Dedifferentiated amniotic fluid mesenchymal stem cell (primary cell): ENCODE measurements around the gene SMOC2.

Experiments used
- DNase-seq: peaks from one replicate; pipeline ENCODE4 v3.0.0-alpha.2; 2016; ENCODE audit errors: extremely low spot score

Gene SMOC2

GRCh38 chr6:168442646-168443045, 1.7 kb downstream of the SMOC2 start:
- no peak for DNase-seq

- DNase-seq = no peak
Measured at GRCh38 chr6:168447282-168447681, 6.3 kb downstream of the SMOC2 start.

GRCh38 chr6:168447700-168448099, 6.7 kb downstream of the SMOC2 start:
- DNase-seq = no peak

GRCh38 chr6:168448243-168448855, 7.4 kb downstream of the SMOC2 start:
- no peak for DNase-seq

- DNase-seq = no peak
Measured at GRCh38 chr6:168450917-168451316, 9.9 kb downstream of the SMOC2 start.

- no peak for DNase-seq
Measured at GRCh38 chr6:168451805-168452517, 11.0 kb downstream of the SMOC2 start.

GRCh38 chr6:168452685-168453377, 11.8 kb downstream of the SMOC2 start:
- DNase-seq = no peak

GRCh38 chr6:168455847-168456530, 15.0 kb downstream of the SMOC2 start:
- DNase-seq = no peak

- DNase-seq = no peak
Measured at GRCh38 chr6:168456907-168457652, 16.1 kb downstream of the SMOC2 start.

- DNase-seq = no peak
Measured at GRCh38 chr6:168457653-168457934, 16.6 kb downstream of the SMOC2 start.

GRCh38 chr6:168458101-168458500, 17.1 kb downstream of the SMOC2 start:
- no peak for DNase-seq

GRCh38 chr6:168459572-168459971, 18.6 kb downstream of the SMOC2 start:
- no peak for DNase-seq

- no peak for DNase-seq
Measured at GRCh38 chr6:168462289-168462853, 21.4 kb downstream of the SMOC2 start.

- DNase-seq = no peak
Measured at GRCh38 chr6:168464546-168464945, 23.6 kb downstream of the SMOC2 start.

GRCh38 chr6:168468045-168468444, 27.1 kb downstream of the SMOC2 start:
- no peak for DNase-seq

GRCh38 chr6:168469521-168469920, 28.5 kb downstream of the SMOC2 start:
- DNase-seq = no peak

- no peak for DNase-seq
Measured at GRCh38 chr6:168469926-168470325, 28.9 kb downstream of the SMOC2 start.

- no peak for DNase-seq
Measured at GRCh38 chr6:168472363-168472762, 31.4 kb downstream of the SMOC2 start.

- DNase-seq = no peak
Measured at GRCh38 chr6:168473197-168473596, 32.2 kb downstream of the SMOC2 start.

- DNase-seq = no peak
Measured at GRCh38 chr6:168475188-168476013, 34.4 kb downstream of the SMOC2 start.

GRCh38 chr6:168479421-168479820, 38.4 kb downstream of the SMOC2 start:
- DNase-seq = no peak
